CD4-positive, alpha-beta T cell treated with Interferon alpha-2 for 1 hour (primary cell): ENCODE data around the gene CATSPERB.
"Not testable (repeated sequence)": the region's sequence is repeated elsewhere in the genome, so short reads cannot be mapped to it uniquely, and the experiment has no call there.

ENCODE experiments used
- DNase-seq, 2 donors: peaks; one replicate each; pipeline ENCODE4 v3.0.0-alpha.2; 2020 to 2022

The CATSPERB gene

GRCh38 chr14:91731018-91731417 lies 868 bp downstream of the CATSPERB start:
- no peak for DNase-seq

GRCh38 chr14:91729756-91730155 lies 2.1 kb downstream of the CATSPERB start:
- DNase-seq: no peak

- no peak for DNase-seq
These were observed 3.2 kb downstream of the CATSPERB start for GRCh38 chr14:91728616-91729183.

GRCh38 chr14:91727121-91727520 lies 4.8 kb downstream of the CATSPERB start:
- no peak for DNase-seq

GRCh38 chr14:91723501-91723900 lies 8.4 kb downstream of the CATSPERB start:
- DNase-seq: no peak

- DNase-seq: no peak
These were observed 9.5 kb downstream of the CATSPERB start for GRCh38 chr14:91722386-91722785.

- DNase-seq: no peak
These were observed 12.0 kb downstream of the CATSPERB start for GRCh38 chr14:91719839-91720238.

- no peak for DNase-seq
These were observed 14.9 kb downstream of the CATSPERB start for GRCh38 chr14:91716999-91717398.

GRCh38 chr14:91714805-91715204 lies 17.1 kb downstream of the CATSPERB start:
- peak; percentile 11 to 33 for DNase-seq

- DNase-seq: no peak
These were observed 23.1 kb downstream of the CATSPERB start for GRCh38 chr14:91708795-91709194.

- DNase-seq: no peak
These were observed 24.9 kb downstream of the CATSPERB start for GRCh38 chr14:91706996-91707395.

- DNase-seq: no peak
These were observed 37.2 kb downstream of the CATSPERB start for GRCh38 chr14:91694643-91695042.

- no peak for DNase-seq
These were observed 38.5 kb downstream of the CATSPERB start for GRCh38 chr14:91693346-91693745.

- DNase-seq: no peak
These were observed 39.8 kb downstream of the CATSPERB start for GRCh38 chr14:91692075-91692474.

- DNase-seq: no peak
These were observed 42.3 kb downstream of the CATSPERB start for GRCh38 chr14:91689608-91690007.

- not testable (repeated sequence) for DNase-seq
These were observed 44.5 kb downstream of the CATSPERB start for GRCh38 chr14:91687436-91687835.

- DNase-seq: no peak
These were observed 46.3 kb downstream of the CATSPERB start for GRCh38 chr14:91685600-91685999.

GRCh38 chr14:91681893-91682563 lies 49.9 kb downstream of the CATSPERB start:
- DNase-seq: no peak

GRCh38 chr14:91681118-91681517 lies 50.8 kb downstream of the CATSPERB start:
- DNase-seq: no peak

- no peak for DNase-seq
These were observed 52.6 kb downstream of the CATSPERB start for GRCh38 chr14:91679273-91679672.

- not testable (repeated sequence) for DNase-seq
These were observed 54.2 kb downstream of the CATSPERB start for GRCh38 chr14:91677687-91678086.

- DNase-seq: no peak
These were observed 57.0 kb downstream of the CATSPERB start for GRCh38 chr14:91674911-91675310.

GRCh38 chr14:91669867-91670266 lies 62.0 kb downstream of the CATSPERB start:
- no peak for DNase-seq

- peak in 1 of 2 donors; percentile 7 for DNase-seq
These were observed 64.8 kb downstream of the CATSPERB start for GRCh38 chr14:91667101-91667500.

GRCh38 chr14:91660790-91661189 lies 71.1 kb downstream of the CATSPERB start:
- DNase-seq: no peak
